Measurements from ENCODE around the gene POLA2. TPM values are rescaled to one million over a fixed set of nuclear protein-coding genes. Genes with fewer than 3 reads are reported as not detected.

The POLA2 gene
- total and polyA plus RNA-seq, 7 donors = 1.7 to 5.8 (median 3.3) TPM

- ATAC-seq (peak; percentile 87 to 94 (median 92)), DNase-seq (peak; percentile 61 to 79)
- Histone ChIP-seq H3K27ac (no peak overlapping the region), H3K36me3 (ENCODE audit: insufficient read depth in 1 of 2, low read depth in 1 of 2) (peaks cover 0 to 31% of the 10 kb centered on the region in 2 donors), H3K9me3 (no peaks in the 10 kb centered on the region), H3K4me1 (peaks cover 3% of the 10 kb centered on the region), H3K4me3 (no peak overlapping the region), H3K27me3 (ENCODE audit: insufficient read depth in 3 of 3, low read length in 2 of 3) (no peaks in the 10 kb centered on the region)
- WGBS, 3 donors = 38 to 43% (median 43%) methylated on average over 6 of the region's 6 CpGs
- TF ChIP-seq CTCF (IDR thresholded peaks at IDR 0.05) = peak; percentile 93
- intact Hi-C loops (cut with DNase I) = loop anchor here (1.0 kb wide), 2 partner anchors 40 to 41 kb away; no protein-coding TSS in a partner anchor
These were observed 13.2 kb downstream of the POLA2 start for GRCh38 chr11:65274735-65275682.

- intact Hi-C loops (cut with DNase I) = loop anchor here (1.0 kb wide), 2 partner anchors 39 to 40 kb away; no protein-coding TSS in a partner anchor
- Histone ChIP-seq H3K27me3 (ENCODE audit: insufficient read depth in 3 of 3, low read length in 2 of 3) (no peaks in the 10 kb centered on the region), H3K36me3 (ENCODE audit: insufficient read depth in 1 of 2, low read depth in 1 of 2) (peaks cover 0 to 31% of the 10 kb centered on the region in 2 donors), H3K27ac (no peak overlapping the region), H3K9me3 (no peaks in the 10 kb centered on the region), H3K4me1 (peaks cover 7% of the 10 kb centered on the region), H3K4me3 (no peak overlapping the region)
- 83 to 88% (median 86%) methylated on average over 4 of the region's 4 CpGs for WGBS, 3 donors
- ATAC-seq (no peak), DNase-seq (no peak)
- no peak for TF ChIP-seq CTCF (IDR thresholded peaks at IDR 0.05)
These were observed 14.1 kb downstream of the POLA2 start for GRCh38 chr11:65275906-65276305.

GRCh38 chr11:65277631-65278277 is 16.0 kb downstream of the POLA2 start:
- H3K27me3 ChIP-seq (ENCODE audit: insufficient read depth in 3 of 3, low read length in 2 of 3) = no peaks in the 10 kb centered on the region
- H3K27ac ChIP-seq = no peak overlapping the region

GRCh38 chr11:65278356-65278755 is 16.6 kb downstream of the POLA2 start:
- Histone ChIP-seq H3K9me3 (no peaks in the 10 kb centered on the region), H3K27ac (no peak overlapping the region), H3K4me1 (peaks cover 7% of the 10 kb centered on the region), H3K4me3 (no peak overlapping the region), H3K36me3 (ENCODE audit: insufficient read depth in 1 of 2, low read depth in 1 of 2) (peaks cover 0 to 51% of the 10 kb centered on the region in 2 donors), H3K27me3 (ENCODE audit: insufficient read depth in 3 of 3, low read length in 2 of 3) (no peaks in the 10 kb centered on the region)
- ATAC-seq = no peak
- TF ChIP-seq CTCF (IDR thresholded peaks at IDR 0.05) = no peak
- DNase-seq = no peak
- 85 to 90% (median 89%) methylated on average over 2 of the region's 2 CpGs for WGBS, 3 donors
- intact Hi-C loops (cut with DNase I) = no loop called here

More at GRCh38 chr11:65277631-65278277, 16.0 kb downstream of the POLA2 start:
- DNase-seq (no peak), ATAC-seq (no peak)
- no peaks in the 10 kb centered on the region for H3K9me3 ChIP-seq
- intact Hi-C loops (cut with DNase I) = no loop called here
- TF ChIP-seq CTCF (IDR thresholded peaks at IDR 0.05) = no peak
- H3K4me1 ChIP-seq = peaks cover 7% of the 10 kb centered on the region
- 69 to 89% (median 81%) methylated on average over 5 of the region's 5 CpGs for WGBS, 3 donors
- H3K36me3 ChIP-seq (ENCODE audit: insufficient read depth in 1 of 2, low read depth in 1 of 2) = peaks cover 0 to 45% of the 10 kb centered on the region in 2 donors
- H3K4me3 ChIP-seq = no peak overlapping the region

Data from psoas muscle (tissue), 8 donors.